Neutrophil (primary cell): ENCODE results near the gene CDCA5.

ENCODE experiments used
- H3K27ac ChIP-seq: fragments of 200-600 bp; sonication (generic); 2 replicates; pipeline ENCODE4 v1.5.1; 2016; ENCODE audit warnings: mild to moderate bottlenecking, moderate library complexity
- H3K27me3 ChIP-seq: fragments of 200-600 bp; sonication (generic); 2 replicates; pipeline ENCODE4 v1.6.0; 2016; ENCODE audit warnings: mild to moderate bottlenecking
- H3K36me3 ChIP-seq: fragments of 200-600 bp; sonication (generic); 2 replicates; pipeline ENCODE4 v1.5.1; 2017
- H3K4me1 ChIP-seq, 2 experiments: fragments of 200-600 bp in 1 of 2; sonication (generic) in 1 of 2; 1 replicate in 1 of 2; 2 replicates in 1 of 2; pipeline versions ENCODE4 v1.5.1 to v1.6.1; 2013 to 2016; ENCODE audit warnings: low read depth in 1 of 2, low read length in 1 of 2, mild to moderate bottlenecking in 1 of 2, moderate library complexity in 1 of 2; ENCODE audit not compliant: control insufficient read depth in 1 of 2, insufficient read depth in 1 of 2
- H3K4me3 ChIP-seq, 2 experiments: fragments of 200-600 bp in 1 of 2; sonication (generic) in 1 of 2; 1 replicate in 1 of 2; 2 replicates in 1 of 2; pipeline ENCODE4 v1.5.1; 2013 to 2016; ENCODE audit warnings: low read depth in 1 of 2, low read length in 1 of 2, mild to moderate bottlenecking in 1 of 2, moderate library complexity in 1 of 2
- H3K9me3 ChIP-seq: fragments of 200-600 bp; sonication (generic); 2 replicates; pipeline ENCODE4 v1.5.1; 2016
- TF ChIP-seq, protein P1 (sequence below): fragments of 200-600 bp; sonication (generic); IDR thresholded peaks from 2 replicates; pipeline ENCODE4 v1.5.1; 2016; ENCODE audit warnings: antibody characterized with exemption

The CDCA5 gene

DNA sequence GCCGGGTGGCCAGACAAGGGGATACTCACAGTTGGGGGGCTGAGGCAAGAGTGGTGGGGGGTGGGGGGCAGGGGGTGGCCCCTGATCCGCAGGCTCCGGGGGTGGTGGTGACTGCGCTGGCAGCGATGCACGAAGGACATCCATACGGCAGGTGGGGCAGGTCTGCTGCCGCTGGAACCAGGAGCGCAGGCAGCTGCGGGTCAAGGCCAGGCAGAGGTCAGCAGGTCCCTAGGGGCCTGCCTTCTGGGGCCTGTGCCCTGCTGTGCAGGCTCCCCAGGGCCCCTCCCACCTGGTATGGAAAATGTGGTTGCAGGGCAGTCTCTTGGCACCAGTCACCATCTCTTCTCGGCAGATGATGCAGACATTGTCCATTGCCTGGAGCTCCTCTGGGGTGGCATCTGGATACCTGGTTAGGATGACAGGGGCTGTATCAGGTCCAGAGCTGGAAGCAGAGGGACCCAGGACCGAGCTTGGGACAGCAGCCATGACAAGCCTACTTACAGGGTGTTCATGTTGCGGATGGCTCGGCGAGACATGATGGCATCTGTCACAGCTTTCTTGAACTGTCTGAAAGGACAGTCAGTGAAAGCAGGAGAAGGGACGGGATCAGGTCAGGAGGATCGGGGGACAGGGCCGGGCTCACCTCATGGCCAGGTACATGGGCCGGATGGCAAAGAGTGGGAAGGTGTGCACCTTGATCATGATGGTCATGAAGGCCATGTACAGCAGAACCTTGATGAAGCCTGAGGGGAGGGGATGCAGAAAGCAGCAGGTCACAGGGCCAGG is 47.0 kb upstream of the CDCA5 start:
- Histone ChIP-seq H3K9me3 (no peaks in the 10 kb centered on the region), H3K4me3 (no peak overlapping the region), H3K27me3 (no peaks in the 10 kb centered on the region), H3K4me1 (peaks cover 32 to 38% of the 10 kb centered on the region in 2 experiments), H3K36me3 (peaks cover 70% of the 10 kb centered on the region), H3K27ac (no peak overlapping the region)
- TF ChIP-seq, protein P1, sequence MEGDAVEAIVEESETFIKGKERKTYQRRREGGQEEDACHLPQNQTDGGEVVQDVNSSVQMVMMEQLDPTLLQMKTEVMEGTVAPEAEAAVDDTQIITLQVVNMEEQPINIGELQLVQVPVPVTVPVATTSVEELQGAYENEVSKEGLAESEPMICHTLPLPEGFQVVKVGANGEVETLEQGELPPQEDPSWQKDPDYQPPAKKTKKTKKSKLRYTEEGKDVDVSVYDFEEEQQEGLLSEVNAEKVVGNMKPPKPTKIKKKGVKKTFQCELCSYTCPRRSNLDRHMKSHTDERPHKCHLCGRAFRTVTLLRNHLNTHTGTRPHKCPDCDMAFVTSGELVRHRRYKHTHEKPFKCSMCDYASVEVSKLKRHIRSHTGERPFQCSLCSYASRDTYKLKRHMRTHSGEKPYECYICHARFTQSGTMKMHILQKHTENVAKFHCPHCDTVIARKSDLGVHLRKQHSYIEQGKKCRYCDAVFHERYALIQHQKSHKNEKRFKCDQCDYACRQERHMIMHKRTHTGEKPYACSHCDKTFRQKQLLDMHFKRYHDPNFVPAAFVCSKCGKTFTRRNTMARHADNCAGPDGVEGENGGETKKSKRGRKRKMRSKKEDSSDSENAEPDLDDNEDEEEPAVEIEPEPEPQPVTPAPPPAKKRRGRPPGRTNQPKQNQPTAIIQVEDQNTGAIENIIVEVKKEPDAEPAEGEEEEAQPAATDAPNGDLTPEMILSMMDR: no peak

DNA sequence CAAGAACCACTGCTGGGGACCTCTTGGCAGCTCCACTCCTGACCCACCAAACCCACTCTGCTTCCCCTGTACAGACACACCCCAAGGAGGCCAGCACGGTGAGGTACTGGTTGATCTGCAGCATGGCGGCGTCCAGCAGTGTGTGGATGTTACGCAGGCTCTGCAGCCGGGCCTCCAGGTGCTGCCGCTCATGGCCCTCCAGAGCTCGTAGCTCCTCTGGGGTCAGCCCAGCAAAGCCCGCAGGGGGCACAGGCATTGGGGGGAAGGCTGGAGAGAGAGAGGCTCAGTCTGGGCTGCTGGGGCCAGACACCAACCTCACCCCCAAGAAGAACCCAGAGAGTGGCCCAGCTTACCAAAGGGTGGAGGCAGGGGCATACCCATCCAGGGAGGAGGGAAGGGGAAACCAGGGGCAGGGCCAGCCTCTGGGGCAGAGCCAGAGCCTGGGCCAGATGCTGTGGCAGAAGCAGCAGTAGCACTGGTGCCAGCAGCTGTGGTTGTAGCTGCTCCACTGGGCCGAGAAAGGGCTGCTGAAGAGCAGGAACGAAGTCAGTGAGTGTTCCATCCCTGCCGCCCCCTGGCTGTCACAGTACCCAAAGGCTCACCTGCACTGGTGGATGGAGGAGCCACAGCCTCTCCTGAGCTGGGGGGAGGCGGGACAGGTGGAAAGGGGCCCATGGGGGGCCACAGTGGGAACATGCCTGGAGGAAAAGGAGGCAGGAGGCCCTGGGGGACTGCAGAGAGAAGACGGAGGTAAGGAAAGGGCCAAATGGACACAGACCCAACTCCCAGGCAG is 46.0 kb upstream of the CDCA5 start:
- Histone ChIP-seq H3K27ac (no peak overlapping the region), H3K36me3 (peaks cover 80% of the 10 kb centered on the region), H3K9me3 (no peaks in the 10 kb centered on the region), H3K27me3 (no peaks in the 10 kb centered on the region), H3K4me3 (no peak overlapping the region), H3K4me1 (peaks cover 24 to 28% of the 10 kb centered on the region in 2 experiments)
- TF ChIP-seq, protein P1: no peak

DNA sequence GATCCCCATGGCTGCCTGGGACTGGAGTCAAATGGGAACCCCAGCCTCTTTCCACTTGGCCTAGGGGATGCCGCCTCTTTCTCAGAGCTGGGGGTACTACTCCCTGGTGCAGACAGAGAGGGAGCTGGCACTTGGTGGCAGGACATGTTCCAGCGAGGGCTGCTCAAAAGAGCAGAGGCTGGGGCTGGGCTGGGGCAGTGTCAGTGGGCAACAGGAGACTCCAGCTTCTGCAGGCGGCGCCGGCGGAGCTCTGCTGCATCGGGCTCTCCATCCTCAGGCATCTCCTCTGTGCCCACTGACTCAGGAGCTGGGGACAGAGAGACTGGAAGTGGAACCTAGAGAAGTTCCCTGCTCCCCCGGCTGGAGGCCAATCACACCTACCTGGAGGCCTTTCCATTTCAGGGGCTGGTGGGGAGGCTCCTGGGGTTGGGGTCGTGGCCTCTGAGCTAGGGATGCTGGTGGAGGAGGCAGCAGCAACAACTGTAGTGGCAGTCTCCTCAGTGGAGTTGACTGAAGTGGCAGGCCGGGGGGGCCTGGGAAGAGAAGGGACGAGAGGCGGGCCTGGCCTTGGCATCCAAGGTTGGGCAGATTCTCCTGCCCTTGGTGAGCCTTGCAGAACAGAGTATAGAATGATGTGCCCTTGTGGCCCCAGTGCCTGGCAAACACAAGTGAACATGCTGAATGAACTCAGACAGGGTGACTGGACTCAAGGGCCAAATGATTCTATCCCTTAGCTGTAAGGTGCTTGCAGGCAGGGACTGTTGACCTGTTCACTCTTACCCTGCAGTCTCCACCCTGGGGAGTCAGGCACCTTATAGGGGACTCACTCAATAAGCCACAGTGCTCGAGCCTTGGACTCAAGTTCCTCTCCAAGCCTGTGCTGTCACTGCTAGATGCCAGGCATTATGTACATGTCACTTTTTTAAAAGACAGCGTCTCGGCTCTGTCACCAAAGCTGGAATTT is 44.6 kb upstream of the CDCA5 start:
- Histone ChIP-seq H3K9me3 (no peaks in the 10 kb centered on the region), H3K4me1 (peaks cover 16 to 18% of the 10 kb centered on the region in 2 experiments), H3K27ac (no peak overlapping the region), H3K27me3 (no peaks in the 10 kb centered on the region), H3K4me3 (no peak overlapping the region), H3K36me3 (peaks cover 86% of the 10 kb centered on the region)
- TF ChIP-seq, protein P1: no peak

DNA sequence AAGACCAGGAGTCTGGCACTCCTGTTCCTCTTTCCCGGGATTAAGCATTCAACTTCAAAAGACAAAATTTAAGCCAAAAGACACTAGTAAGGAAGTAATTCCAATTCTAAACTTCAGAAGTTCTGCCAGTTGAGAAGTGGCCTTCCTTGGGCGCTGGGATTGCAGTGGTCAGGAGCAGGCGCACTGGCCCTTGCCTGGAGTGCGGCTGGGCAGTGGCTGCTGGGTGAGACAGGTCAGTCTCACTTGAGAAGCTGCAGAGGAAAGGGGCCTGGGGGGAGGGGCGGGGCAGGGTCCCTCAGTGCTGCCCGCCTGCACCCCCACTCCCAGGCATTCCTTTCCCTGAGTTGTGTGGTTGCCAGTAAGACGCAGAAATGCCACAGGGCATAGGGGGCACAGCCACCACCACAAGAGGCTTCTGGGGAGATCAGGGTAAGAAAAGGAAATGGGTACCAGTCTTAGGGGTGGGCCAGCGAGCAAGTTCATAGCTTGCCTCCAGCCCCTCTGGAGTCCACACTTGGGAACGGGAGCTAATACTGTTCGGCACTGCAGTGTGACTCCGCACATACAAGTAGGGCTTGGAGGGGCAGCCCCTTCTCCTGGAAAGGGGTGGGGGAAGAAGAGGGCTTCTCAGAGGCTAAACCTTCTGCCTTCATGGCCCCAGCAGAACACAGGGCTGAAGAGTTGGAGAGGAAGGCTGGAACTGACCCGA is 43.8 kb upstream of the CDCA5 start:
- Histone ChIP-seq H3K4me1 (peaks cover 15% of the 10 kb centered on the region in 2 experiments), H3K9me3 (no peaks in the 10 kb centered on the region), H3K4me3 (no peak overlapping the region), H3K27ac (no peak overlapping the region), H3K27me3 (no peaks in the 10 kb centered on the region), H3K36me3 (peaks cover 82% of the 10 kb centered on the region)
- TF ChIP-seq, protein P1: no peak
